TTC549 (cell line): Measurements from ENCODE around the gene SEC24A.
"Not testable (repeated sequence)": the region's sequence is repeated elsewhere in the genome, so short reads cannot be mapped to it uniquely, and the experiment has no call there.

Experiments used
- FAIRE-seq: peaks from 2 replicates; lab custom pipeline; 2012; peaks lifted over from hg19 to GRCh38; lab: Jason Lieb, UNC

The SEC24A gene

GRCh38 chr5:134650660-134651059 is 2.1 kb downstream of the SEC24A start:
- FAIRE-seq: not testable (repeated sequence)

- FAIRE-seq: no peak
These were observed 2.9 kb downstream of the SEC24A start for GRCh38 chr5:134651531-134651930.

GRCh38 chr5:134656690-134657089 is 8.1 kb downstream of the SEC24A start:
- no peak for FAIRE-seq

GRCh38 chr5:134659456-134659855 is 10.9 kb downstream of the SEC24A start:
- FAIRE-seq: no peak

GRCh38 chr5:134659922-134660321 is 11.3 kb downstream of the SEC24A start:
- no peak for FAIRE-seq

GRCh38 chr5:134662971-134663370 is 14.4 kb downstream of the SEC24A start:
- FAIRE-seq: no peak

- no peak for FAIRE-seq
These were observed 15.9 kb downstream of the SEC24A start for GRCh38 chr5:134664448-134664847.

- not testable (repeated sequence) for FAIRE-seq
These were observed 25.0 kb downstream of the SEC24A start for GRCh38 chr5:134673546-134673945.

- not testable (repeated sequence) for FAIRE-seq
These were observed 28.8 kb downstream of the SEC24A start for GRCh38 chr5:134677357-134677756.

GRCh38 chr5:134690144-134690543 is 41.6 kb downstream of the SEC24A start:
- FAIRE-seq: not testable (repeated sequence)

- no peak for FAIRE-seq
These were observed 44.1 kb downstream of the SEC24A start for GRCh38 chr5:134692722-134693121.

- no peak for FAIRE-seq
These were observed 59.7 kb downstream of the SEC24A start for GRCh38 chr5:134708301-134708700.

- no peak for FAIRE-seq
These were observed 65.5 kb downstream of the SEC24A start for GRCh38 chr5:134714120-134714519.

GRCh38 chr5:134714541-134714940 is 66.0 kb downstream of the SEC24A start:
- FAIRE-seq: no peak

GRCh38 chr5:134715466-134715865 is 66.9 kb downstream of the SEC24A start:
- FAIRE-seq: not testable (repeated sequence)

GRCh38 chr5:134724872-134725271 is 76.3 kb downstream of the SEC24A start:
- no peak for FAIRE-seq

- FAIRE-seq: no peak
These were observed 84.2 kb downstream of the SEC24A start for GRCh38 chr5:134732819-134733218.

- FAIRE-seq: no peak
These were observed 86.7 kb downstream of the SEC24A start for GRCh38 chr5:134735243-134735642.

- FAIRE-seq: no peak
These were observed 87.7 kb downstream of the SEC24A start for GRCh38 chr5:134736173-134736812.

GRCh38 chr5:134738133-134738962 is 89.8 kb downstream of the SEC24A start, which contains the start of gene CAMLG:
CAMLG (plus strand) TSS chr5:134738548; CDS start chr5:134738621, 73 bp downstream.
- FAIRE-seq: no peak

GRCh38 chr5:134738963-134739661 is 90.5 kb downstream of the SEC24A start:
- no peak for FAIRE-seq

GRCh38 chr5:134741052-134741451 is 92.5 kb downstream of the SEC24A start:
- FAIRE-seq: no peak

GRCh38 chr5:134742134-134742533 is 93.5 kb downstream of the SEC24A start:
- no peak for FAIRE-seq
